Gastrocnemius medialis (tissue), 4 donors: ENCODE results near the gene SERTAD1. TPM values are rescaled to one million over a fixed set of nuclear protein-coding genes. Genes with fewer than 3 reads are reported as not detected.

Experiments
- ATAC-seq, 2 donors: fragments of 150-250 bp; one replicate each; pipeline ENCODE4 v1.9.1; 2016
- DNase-seq, 2 donors: peaks; one replicate each; pipeline ENCODE4 v3.0.0-alpha.2; 2019
- H3K27ac ChIP-seq, 4 donors: fragments of 200-600 bp; sonication (generic); 1 replicate in 1 of 4; 2 replicates in 3 of 4; pipeline ENCODE4 v1.5.1; 2016 to 2018; ENCODE audit warnings: mild to moderate bottlenecking in 2 of 4, moderate library complexity in 1 of 4
- H3K27me3 ChIP-seq, 3 donors: fragments of 200-600 bp; sonication (generic) in 2 of 3; 1 replicate in 1 of 3; 2 replicates in 2 of 3; pipeline versions ENCODE4 v1.5.1 to v1.6.0; 2016 to 2019; ENCODE audit warnings: mild to moderate bottlenecking in 1 of 3, moderate library complexity in 1 of 3
- H3K36me3 ChIP-seq, 2 donors: fragments of 200-600 bp; sonication (generic) in 1 of 2; one replicate each; pipeline ENCODE4 v1.5.1; 2017 to 2018
- H3K4me1 ChIP-seq, 2 donors: fragments of 200-600 bp; sonication (generic) in 1 of 2; one replicate each; pipeline ENCODE4 v1.5.1; 2016 to 2017; ENCODE audit warnings: mild to moderate bottlenecking in 2 of 2
- H3K4me3 ChIP-seq, 4 donors: fragments of 200-600 bp; sonication (generic) in 3 of 4; 1 replicate in 1 of 4; 2 replicates in 3 of 4; pipeline ENCODE4 v1.5.1; 2016 to 2019; ENCODE audit warnings: mild to moderate bottlenecking in 2 of 4
- H3K9me3 ChIP-seq, 3 donors: fragments of 200-600 bp; sonication (generic) in 2 of 3; 1 replicate in 1 of 3; 2 replicates in 2 of 3; pipeline ENCODE4 v1.5.1; 2016 to 2019
- CTCF ChIP-seq, 5 experiments: fragments of 450-650 bp in 3 of 5; fragments of 200-600 bp in 2 of 5; sonication (generic) in 2 of 5; IDR thresholded peaks in 4 of 5; conservative IDR thresholded peaks in 1 of 5; 1 replicate in 4 of 5; 2 replicates in 1 of 5; pipeline ENCODE4 v1.5.1; 2016 to 2019; ENCODE audit warnings: antibody characterized with exemption in 5 of 5, mild to moderate bottlenecking in 3 of 5, moderate library complexity in 3 of 5
- POLR2A ChIP-seq, 2 donors: fragments of 450-650 bp; IDR thresholded peaks; one replicate each; pipeline ENCODE4 v1.6.1; 2017; ENCODE audit warnings: antibody characterized with exemption in 2 of 2, mild to moderate bottlenecking in 2 of 2, moderate library complexity in 2 of 2
- in situ Hi-C, 4 donors: fragments of 200-750 bp; cut with MboI; loops; one replicate each; pipeline versions ENCODE4 v1.15.0 to v1.8.0; 2017; ENCODE audit warnings: low sequenced_read_pairs in 4 of 4
- intact Hi-C: fragments of 100-400 bp; cut with DNase I; formaldehyde crosslinking; loops from one replicate; pipeline ENCODE4 v1.15.1; 2023; ENCODE audit warnings: low total_unique reads
- total RNA-seq, 4 donors: library from RNA; depleted of rRNA; stranded (reverse); fragments of >200 nt; gene quantifications; one replicate each; pipeline versions ENCODE4 v1.1.0 to v1.2.3, GENCODE V29; 2016

The SERTAD1 gene
- total RNA-seq = 10 to 100 TPM; 15.3 to 18.3 (median 16.0) TPM

- ATAC-seq = peak; percentile 82 to 87
- Histone ChIP-seq H3K27me3 (no peaks in the 10 kb centered on the region), H3K36me3 (peaks cover 0 to 13% of the 10 kb centered on the region in 2 donors), H3K4me1 (peaks cover 32 to 34% of the 10 kb centered on the region in 2 donors), H3K9me3 (no peaks in the 10 kb centered on the region), H3K4me3 (peak within 1 kb of the TSS; percentile 78 to 94 (median 84)), H3K27ac (peak within 1 kb of the TSS; percentile 98 to 100 (median 99))
- TF ChIP-seq POLR2A (IDR thresholded peaks at IDR 0.05) (peak; percentile 100), CTCF (IDR thresholded peaks at IDR 0.05 in 4 of 5, conservative IDR thresholded peaks at IDR 0.05 in 1 of 5) (peak in 4 of 5 experiments; percentile 66 to 97 (median 90))
- in situ Hi-C loops (no loop called here), intact Hi-C loops (loop anchor here (10.0 kb wide), 1 partner anchor 1021 kb away; the partner anchor contains the start of gene ZFP36)
- peak; percentile 99 to 100 for DNase-seq
These were observed at the start of gene SERTAD1 for GRCh38 chr19:40425450-40426287. SERTAD1 (minus strand) TSS chr19:40425992; CDS start chr19:40423546, 2,446 bp downstream.

GRCh38 chr19:40474737-40475136 is 48.9 kb upstream of the SERTAD1 start:
- Histone ChIP-seq H3K27me3 (no peaks in the 10 kb centered on the region), H3K4me3 (no peak overlapping the region), H3K36me3 (no peaks in the 10 kb centered on the region), H3K9me3 (no peaks in the 10 kb centered on the region), H3K27ac (no peak overlapping the region), H3K4me1 (no peaks in the 10 kb centered on the region)
- in situ Hi-C loops = no loop called here
- DNase-seq (no peak), ATAC-seq (no peak)
- no peak for TF ChIP-seq CTCF (IDR thresholded peaks at IDR 0.05 in 4 of 5, conservative IDR thresholded peaks at IDR 0.05 in 1 of 5)
- TF ChIP-seq POLR2A (IDR thresholded peaks at IDR 0.05) = no peak
- intact Hi-C loops = no loop called here

- in situ Hi-C loops (no loop called here), intact Hi-C loops (no loop called here)
- Histone ChIP-seq H3K9me3 (no peaks in the 10 kb centered on the region), H3K4me3 (no peak overlapping the region), H3K27me3 (no peaks in the 10 kb centered on the region), H3K4me1 (peaks cover 0 to 1% of the 10 kb centered on the region in 2 donors), H3K36me3 (no peaks in the 10 kb centered on the region), H3K27ac (no peak overlapping the region)
- TF ChIP-seq CTCF (IDR thresholded peaks at IDR 0.05 in 4 of 5, conservative IDR thresholded peaks at IDR 0.05 in 1 of 5) (no peak), POLR2A (IDR thresholded peaks at IDR 0.05) (no peak)
- no peak for ATAC-seq
- DNase-seq = no peak
These were observed 46.7 kb upstream of the SERTAD1 start for GRCh38 chr19:40472516-40472915.

GRCh38 chr19:40471111-40471510 is 45.3 kb upstream of the SERTAD1 start:
- no peak for ATAC-seq

More at GRCh38 chr19:40471111-40471510, 45.3 kb upstream of the SERTAD1 start:
- H3K27me3 ChIP-seq = no peaks in the 10 kb centered on the region
- no peak overlapping the region for H3K4me3 ChIP-seq
- in situ Hi-C loops = no loop called here
- H3K9me3 ChIP-seq = no peaks in the 10 kb centered on the region
- H3K36me3 ChIP-seq = no peaks in the 10 kb centered on the region
- TF ChIP-seq POLR2A (IDR thresholded peaks at IDR 0.05) (no peak), CTCF (IDR thresholded peaks at IDR 0.05 in 4 of 5, conservative IDR thresholded peaks at IDR 0.05 in 1 of 5) (no peak)
- intact Hi-C loops = no loop called here
- peaks cover 0 to 11% of the 10 kb centered on the region in 2 donors for H3K4me1 ChIP-seq
- DNase-seq = no peak
- H3K27ac ChIP-seq = no peak overlapping the region
